ENCODE data around the gene PRKN.

The PRKN gene

DNA sequence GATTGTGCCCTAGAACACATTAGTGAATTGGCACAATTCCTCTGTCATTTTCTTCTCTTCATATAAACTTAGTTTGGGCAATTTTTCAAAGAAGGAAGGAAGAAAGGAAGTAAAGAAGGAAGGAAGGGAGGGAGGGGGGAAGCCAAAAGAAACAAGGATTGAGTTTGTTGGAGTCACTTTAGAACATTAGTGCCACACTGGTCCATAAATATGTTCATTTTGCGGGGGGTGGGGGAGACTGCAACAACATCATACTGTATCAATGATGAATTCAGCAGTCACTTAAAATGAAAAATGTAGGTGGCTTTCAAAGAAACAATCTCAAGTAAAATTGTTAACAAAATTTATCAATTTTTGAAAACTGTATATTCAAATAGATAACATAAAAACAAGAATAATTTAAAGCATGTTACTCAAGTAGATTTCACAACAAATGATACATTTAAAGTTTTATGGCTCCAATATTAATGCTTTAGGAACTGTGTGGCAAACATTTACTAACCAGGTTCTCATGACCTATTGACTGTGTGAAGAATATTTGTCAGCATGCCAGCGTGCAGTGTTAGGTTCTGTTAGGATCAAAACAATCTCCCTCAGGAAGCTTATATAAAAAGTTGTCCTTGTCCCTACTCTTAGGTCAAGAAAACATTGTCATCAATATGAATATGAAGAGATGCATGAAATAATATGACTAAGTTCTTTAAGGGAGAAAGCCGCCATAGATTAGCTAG lies 1245.6 kb downstream of the PRKN start:
- H3K27me3 ChIP-seq, result no peaks in the 10 kb centered on the region
- no peak overlapping the region for H3K9ac ChIP-seq
- H3K27ac ChIP-seq, result no peak overlapping the region
- no peak overlapping the region for H3K4me3 ChIP-seq
- H3K36me3 ChIP-seq, result no peaks in the 10 kb centered on the region
- H3K4me2 ChIP-seq, result no peak overlapping the region
- TF ChIP-seq Cebpa-rat (IDR thresholded peaks at IDR 0.05), result no peak
- no peaks in the 10 kb centered on the region for H4K20me1 ChIP-seq
- H3K9me3 ChIP-seq (replicated peaks in 1 of 11), result no peaks in the 10 kb centered on the region
- H3K4me1 ChIP-seq, result no peaks in the 10 kb centered on the region

DNA sequence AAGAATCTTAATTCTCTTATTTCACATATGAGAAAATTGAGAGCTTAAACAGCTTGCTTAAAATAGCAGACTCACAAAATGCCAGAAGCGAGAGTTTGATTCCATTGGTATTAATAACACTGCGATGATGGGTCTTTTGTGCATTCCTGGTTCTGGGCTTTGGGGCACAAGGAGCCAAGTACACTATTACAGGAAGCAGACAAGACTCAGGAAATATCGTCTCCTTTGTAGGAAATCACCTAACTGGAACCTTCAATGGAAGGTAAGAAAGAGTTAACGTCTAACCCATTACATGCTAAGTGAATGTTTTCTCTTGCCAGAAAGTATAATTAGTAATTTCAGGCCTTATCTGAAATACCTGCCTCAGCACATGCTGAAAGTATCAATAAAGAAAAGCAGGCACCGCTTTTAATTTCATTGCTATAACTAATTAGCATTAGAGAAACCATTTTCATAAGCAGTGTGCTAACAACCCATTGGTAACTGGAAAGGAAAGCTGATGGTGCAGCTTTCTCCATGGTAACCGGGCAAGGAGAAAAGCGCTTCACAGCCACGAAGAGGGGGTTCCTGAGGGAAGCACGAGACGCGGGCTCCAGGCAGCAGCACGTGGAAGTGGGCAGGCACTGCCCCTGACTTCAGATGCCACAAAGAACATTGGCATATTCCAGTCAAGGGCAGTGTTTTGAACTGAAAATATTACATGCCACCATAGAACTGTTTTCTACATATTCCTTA lies 1247.0 kb downstream of the PRKN start:
- Histone ChIP-seq H3K9me3 (replicated peaks in 1 of 11) (no peaks in the 10 kb centered on the region), H3K36me3 (no peaks in the 10 kb centered on the region), H3K9ac (no peak overlapping the region), H3K4me2 (no peak overlapping the region), H3K4me1 (no peaks in the 10 kb centered on the region), H3K27ac (no peak overlapping the region), H4K20me1 (no peaks in the 10 kb centered on the region), H3K27me3 (no peaks in the 10 kb centered on the region), H3K4me3 (no peak overlapping the region)
- no peak for TF ChIP-seq Cebpa-rat (IDR thresholded peaks at IDR 0.05)

DNA sequence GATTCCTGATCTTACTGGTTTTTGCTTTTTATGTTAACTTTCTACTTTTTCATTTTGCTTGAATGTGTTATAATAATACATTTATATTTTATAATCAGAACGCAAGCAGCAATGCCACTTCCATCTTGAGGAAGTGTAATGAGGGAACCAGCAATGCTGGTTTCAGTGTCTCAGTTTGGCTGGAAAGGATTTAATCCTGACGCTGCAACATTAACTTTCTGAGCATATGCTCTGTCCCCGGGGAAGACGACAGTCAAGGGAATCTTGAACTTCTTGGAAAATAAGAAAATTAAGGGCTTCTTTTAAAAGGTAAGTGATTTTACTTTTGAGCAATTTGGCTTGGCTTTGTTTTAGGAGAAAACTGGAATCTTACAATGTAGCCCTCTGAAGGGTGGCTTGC lies 1248.2 kb downstream of the PRKN start:
- no peaks in the 10 kb centered on the region for H4K20me1 ChIP-seq
- TF ChIP-seq Cebpa-rat (IDR thresholded peaks at IDR 0.05), result no peak
- no peak overlapping the region for H3K27ac ChIP-seq
- no peaks in the 10 kb centered on the region for H3K9me3 ChIP-seq (replicated peaks in 1 of 11)
- no peak overlapping the region for H3K4me3 ChIP-seq
- H3K27me3 ChIP-seq, result no peaks in the 10 kb centered on the region
- no peak overlapping the region for H3K4me2 ChIP-seq
- no peaks in the 10 kb centered on the region for H3K36me3 ChIP-seq
- H3K4me1 ChIP-seq, result no peaks in the 10 kb centered on the region
- H3K9ac ChIP-seq, result no peak overlapping the region

- Histone ChIP-seq H3K27ac (no peak overlapping the region), H3K27me3 (no peaks in the 10 kb centered on the region), H4K20me1 (no peaks in the 10 kb centered on the region), H3K4me3 (no peak overlapping the region), H3K9ac (no peak overlapping the region), H3K9me3 (replicated peaks in 1 of 11) (no peaks in the 10 kb centered on the region), H3K36me3 (no peaks in the 10 kb centered on the region), H3K4me2 (no peak overlapping the region), H3K4me1 (no peaks in the 10 kb centered on the region)
- TF ChIP-seq Cebpa-rat (IDR thresholded peaks at IDR 0.05), result no peak
These were observed 1249.6 kb downstream of the PRKN start for GRCh38 chr6:161477876-161478425.

- H3K9me3 ChIP-seq (replicated peaks in 1 of 11), result no peaks in the 10 kb centered on the region
- no peaks in the 10 kb centered on the region for H3K36me3 ChIP-seq
- no peak overlapping the region for H3K27ac ChIP-seq
- no peak overlapping the region for H3K4me3 ChIP-seq
- H3K4me2 ChIP-seq, result no peak overlapping the region
- H3K9ac ChIP-seq, result no peak overlapping the region
- no peak for TF ChIP-seq Cebpa-rat (IDR thresholded peaks at IDR 0.05)
- no peaks in the 10 kb centered on the region for H3K4me1 ChIP-seq
- H4K20me1 ChIP-seq, result no peaks in the 10 kb centered on the region
- no peaks in the 10 kb centered on the region for H3K27me3 ChIP-seq
These were observed 1250.9 kb downstream of the PRKN start for GRCh38 chr6:161476711-161477110.

DNA sequence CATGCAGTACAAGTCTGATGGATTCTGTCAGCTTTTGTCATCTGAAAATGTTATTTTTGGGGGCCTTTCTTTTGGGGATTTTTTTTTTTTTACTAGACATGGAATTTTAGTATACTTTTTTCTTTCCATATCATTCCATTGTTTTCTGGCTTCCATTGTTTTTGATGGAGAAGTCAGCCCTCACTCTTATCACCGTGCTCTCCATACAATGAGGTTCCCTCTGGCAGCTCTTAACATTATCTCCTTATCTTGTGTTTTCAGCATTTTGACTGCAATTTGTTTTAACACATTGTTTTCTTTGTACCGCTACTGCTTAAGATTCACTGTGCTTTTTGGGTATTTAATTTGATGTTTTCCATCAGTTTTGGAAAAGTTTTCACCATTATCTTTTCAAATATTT lies 1262.2 kb downstream of the PRKN start:
- Histone ChIP-seq H3K4me2 (no peak overlapping the region), H3K4me1 (no peaks in the 10 kb centered on the region)

GRCh38 chr6:161463071-161463470 lies 1264.5 kb downstream of the PRKN start:
- Histone ChIP-seq H3K4me2 (no peak overlapping the region), H3K4me3 (no peak overlapping the region), H4K20me1 (no peaks in the 10 kb centered on the region), H3K4me1 (peaks cover 0 to 9% (median 6%) of the 10 kb centered on the region in 10 experiments; a peak in 6 of 20 replicates), H3K9ac (no peak overlapping the region), H3K9me3 (replicated peaks in 1 of 11) (no peaks in the 10 kb centered on the region), H3K36me3 (no peaks in the 10 kb centered on the region), H3K27me3 (no peaks in the 10 kb centered on the region), H3K27ac (no peak overlapping the region)
- TF ChIP-seq Cebpa-rat (IDR thresholded peaks at IDR 0.05), result no peak

More for the DNA sequence above, 1262.2 kb downstream of the PRKN start:
- Histone ChIP-seq H3K36me3 (no peaks in the 10 kb centered on the region), H3K4me3 (no peak overlapping the region), H3K27ac (no peak overlapping the region), H4K20me1 (no peaks in the 10 kb centered on the region), H3K9me3 (replicated peaks in 1 of 11) (no peaks in the 10 kb centered on the region), H3K9ac (no peak overlapping the region), H3K27me3 (no peaks in the 10 kb centered on the region)
- TF ChIP-seq Cebpa-rat (IDR thresholded peaks at IDR 0.05), result no peak

DNA sequence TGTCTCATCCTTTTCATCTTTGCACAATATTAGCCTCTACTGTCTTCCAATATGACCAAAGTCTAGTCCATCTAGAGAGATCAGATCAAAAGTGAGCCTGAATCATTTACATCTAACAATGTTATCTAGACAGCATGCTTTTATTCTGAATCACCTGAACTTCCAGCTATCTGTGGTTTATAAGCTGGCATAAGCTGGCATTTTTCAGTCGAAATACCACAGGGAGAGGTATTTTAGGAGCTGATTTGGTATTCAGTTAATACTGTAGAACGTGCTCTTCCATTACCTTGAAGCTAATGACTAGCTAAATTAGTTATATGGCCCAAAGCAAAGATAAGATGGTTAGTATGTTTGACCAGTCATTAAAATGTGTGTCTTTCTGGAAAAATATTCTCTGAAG lies 1265.4 kb downstream of the PRKN start:
- Histone ChIP-seq H3K27me3 (no peaks in the 10 kb centered on the region), H3K27ac (no peak overlapping the region), H3K9me3 (replicated peaks in 1 of 11) (no peaks in the 10 kb centered on the region), H3K9ac (no peak overlapping the region), H3K4me2 (no peak overlapping the region), H3K4me3 (no peak overlapping the region), H3K4me1 (peaks cover 0 to 15% (median 12%) of the 10 kb centered on the region in 10 experiments; a peak in 8 of 20 replicates), H4K20me1 (no peaks in the 10 kb centered on the region), H3K36me3 (no peaks in the 10 kb centered on the region)
- no peak for TF ChIP-seq Cebpa-rat (IDR thresholded peaks at IDR 0.05)

- H3K9me3 ChIP-seq (replicated peaks in 1 of 11), result peaks cover 0 to 11% (median 0%) of the 10 kb centered on the region in 11 experiments; a peak in 1 of 22 replicates
- peaks cover 0 to 15% (median 12%) of the 10 kb centered on the region in 10 experiments; a peak in 8 of 20 replicates for H3K4me1 ChIP-seq
- no peak for TF ChIP-seq Cebpa-rat (IDR thresholded peaks at IDR 0.05)
- no peak overlapping the region for H3K4me3 ChIP-seq
- no peak overlapping the region for H3K9ac ChIP-seq
- peak overlapping the region in 3 of 11 experiments; percentile 6 to 14 (median 9); a peak in 2 of 22 replicates for H3K4me2 ChIP-seq
- H4K20me1 ChIP-seq, result no peaks in the 10 kb centered on the region
- H3K27me3 ChIP-seq, result no peaks in the 10 kb centered on the region
- H3K27ac ChIP-seq, result no peak overlapping the region
- no peaks in the 10 kb centered on the region for H3K36me3 ChIP-seq
These were observed 1268.5 kb downstream of the PRKN start for GRCh38 chr6:161459008-161459615.
